ENCODE data around the gene GRM8.

Gene GRM8

GRCh38 chr7:126803990-126804389 lies 448.8 kb downstream of the GRM8 start:
- no peak for DNase-seq

- peak in 1 of 2 experiments; percentile 2 for DNase-seq
Observed at GRCh38 chr7:126803060-126803665, 449.6 kb downstream of the GRM8 start.

- DNase-seq: no peak
Observed at GRCh38 chr7:126801733-126802132, 451.0 kb downstream of the GRM8 start.

- DNase-seq: no peak
Observed at GRCh38 chr7:126799541-126799940, 453.2 kb downstream of the GRM8 start.

- no peak for DNase-seq
Observed at GRCh38 chr7:126792521-126792920, 460.2 kb downstream of the GRM8 start.

GRCh38 chr7:126791306-126791705 lies 461.4 kb downstream of the GRM8 start:
- no peak for DNase-seq

- DNase-seq: no peak
Observed at GRCh38 chr7:126790763-126791162, 462.0 kb downstream of the GRM8 start.

GRCh38 chr7:126783613-126784012 lies 469.1 kb downstream of the GRM8 start:
- DNase-seq: no peak

GRCh38 chr7:126780993-126781392 lies 471.7 kb downstream of the GRM8 start:
- no peak for DNase-seq

- no peak for DNase-seq
Observed at GRCh38 chr7:126778101-126778500, 474.6 kb downstream of the GRM8 start.

GRCh38 chr7:126776498-126776897 lies 476.2 kb downstream of the GRM8 start:
- no peak for DNase-seq

- no peak for DNase-seq
Observed at GRCh38 chr7:126774077-126774476, 478.7 kb downstream of the GRM8 start.

GRCh38 chr7:126768836-126769235 lies 483.9 kb downstream of the GRM8 start:
- no peak for DNase-seq

- DNase-seq: no peak
Observed at GRCh38 chr7:126760914-126761577, 491.7 kb downstream of the GRM8 start.

GRCh38 chr7:126755381-126755780 lies 497.4 kb downstream of the GRM8 start:
- no peak for DNase-seq

GRCh38 chr7:126750207-126750911 lies 502.4 kb downstream of the GRM8 start:
- DNase-seq: no peak

GRCh38 chr7:126728967-126729366 lies 523.8 kb downstream of the GRM8 start:
- no peak for DNase-seq

- DNase-seq: no peak
Observed at GRCh38 chr7:126727930-126728391, 524.8 kb downstream of the GRM8 start.

GRCh38 chr7:126723966-126724544 lies 528.7 kb downstream of the GRM8 start:
- no peak for DNase-seq

GRCh38 chr7:126720232-126720631 lies 532.5 kb downstream of the GRM8 start:
- DNase-seq: no peak

- DNase-seq: no peak
Observed at GRCh38 chr7:126718419-126718818, 534.3 kb downstream of the GRM8 start.

GRCh38 chr7:126716321-126716720 lies 536.4 kb downstream of the GRM8 start:
- DNase-seq: no peak

- no peak for DNase-seq
Observed at GRCh38 chr7:126715076-126715475, 537.7 kb downstream of the GRM8 start.

All from stimulated activated CD4-positive, alpha-beta T cell treated with anti-CD3 and anti-CD28 coated beads, Interleukin-4, amount 100 ng/mL, for 4 hours (primary cell).